GM12891 (cell line): ENCODE measurements around the gene DDX4. TPM values are rescaled to one million over a fixed set of nuclear protein-coding genes. Genes with fewer than 3 reads are reported as not detected.
"Not testable (repeated sequence)": the region's sequence is repeated elsewhere in the genome, so short reads cannot be mapped to it uniquely, and the experiment has no call there.

Experiments
- DNase-seq: peaks from one replicate; pipeline ENCODE4 v3.0.0; 2011; ENCODE audit warnings: low spot score; ENCODE audit not compliant: insufficient read length
- FAIRE-seq: peaks from 2 replicates; lab custom pipeline; 2011; peaks lifted over from hg19 to GRCh38; lab: Jason Lieb, UNC
- PAX5 ChIP-seq: IDR thresholded peaks from 2 replicates; pipeline ENCODE4 v1.6.1; 2011; ENCODE audit warnings: low read length, moderate library complexity, mild to moderate bottlenecking; ENCODE audit not compliant: insufficient read depth, severe bottlenecking
- POLR2A ChIP-seq: IDR thresholded peaks from 2 replicates; pipeline ENCODE4 v1.6.1; 2011; ENCODE audit warnings: low read depth, low read length, control low read depth
- POLR2AphosphoS5 ChIP-seq: IDR thresholded peaks from 2 replicates; pipeline ENCODE4 v1.6.1; 2011; ENCODE audit warnings: low read depth, low read length, control low read depth
- POU2F2 ChIP-seq: IDR thresholded peaks from 2 replicates; pipeline ENCODE4 v1.6.1; 2011; ENCODE audit warnings: low read depth, mild to moderate bottlenecking, control low read depth, low read length, moderate library complexity
- SPI1 ChIP-seq: IDR thresholded peaks from 2 replicates; pipeline ENCODE4 v1.6.1; 2011; ENCODE audit warnings: low read depth, low read length, control low read depth
- TAF1 ChIP-seq: IDR thresholded peaks from 2 replicates; pipeline ENCODE4 v1.6.1; 2011; ENCODE audit warnings: low read depth, low read length, control low read depth
- polyA plus RNA-seq: library from polyadenylated mRNA; unstranded; fragments of >200 nt; gene quantifications from one replicate; pipeline ENCODE4 v1.2.1, GENCODE V29; 2012; ENCODE audit warnings: low read depth, missing spikeins, inconsistent platforms; ENCODE audit not compliant: missing spikeins

Gene DDX4
- polyA plus RNA-seq, result 0.06 TPM

GRCh38 chr5:55737793-55738192, at the start of gene DDX4:
Gene DDX4 (plus strand): TSS chr5:55738061. CDS start chr5:55738964, 903 bp downstream.
- no peak for DNase-seq
- no peak for TF ChIP-seq POLR2AphosphoS5
- no peak for TF ChIP-seq TAF1
- TF ChIP-seq POU2F2, result no peak
- no peak for TF ChIP-seq SPI1
- no peak for TF ChIP-seq POLR2A
- TF ChIP-seq PAX5, result no peak
- FAIRE-seq, result no peak

GRCh38 chr5:55691265-55692105, 46.4 kb upstream of the DDX4 start:
- FAIRE-seq (no peak), DNase-seq (no peak)
- TF ChIP-seq TAF1, result no peak
- no peak for TF ChIP-seq POU2F2
- no peak for TF ChIP-seq POLR2A
- no peak for TF ChIP-seq SPI1
- TF ChIP-seq PAX5, result no peak
- TF ChIP-seq POLR2AphosphoS5, result no peak

GRCh38 chr5:55692106-55692417, 45.8 kb upstream of the DDX4 start:
- DNase-seq (no peak), FAIRE-seq (no peak)
- TF ChIP-seq POU2F2 (no peak), POLR2A (no peak), TAF1 (no peak), PAX5 (no peak), SPI1 (no peak), POLR2AphosphoS5 (no peak)

- no peak for FAIRE-seq
- TF ChIP-seq TAF1 (no peak), SPI1 (no peak), PAX5 (no peak), POLR2A (no peak), POLR2AphosphoS5 (no peak), POU2F2 (no peak)
- DNase-seq, result no peak
Observed at GRCh38 chr5:55692509-55692908, 45.4 kb upstream of the DDX4 start.

- TF ChIP-seq POU2F2, result no peak
- peak; percentile 24; the same call in 1 of the 2 replicates for TF ChIP-seq SPI1
- no peak for TF ChIP-seq PAX5
- DNase-seq, result no peak
- peak; percentile 31 for FAIRE-seq
Observed at GRCh38 chr5:55694152-55694830, 43.6 kb upstream of the DDX4 start.

- DNase-seq, FAIRE-seq: not testable (repeated sequence)
Observed at GRCh38 chr5:55696704-55697103, 41.2 kb upstream of the DDX4 start.

- DNase-seq (no peak), FAIRE-seq (no peak)
- TF ChIP-seq TAF1 (no peak), POLR2A (no peak), POLR2AphosphoS5 (no peak), SPI1 (no peak), POU2F2 (no peak), PAX5 (no peak)
Observed at GRCh38 chr5:55699041-55699688, 38.7 kb upstream of the DDX4 start.

GRCh38 chr5:55700745-55701144, 37.1 kb upstream of the DDX4 start:
- TF ChIP-seq PAX5, result no peak
- no peak for TF ChIP-seq POLR2AphosphoS5
- no peak for FAIRE-seq
- no peak for DNase-seq

- DNase-seq (no peak), FAIRE-seq (no peak)
- no peak for TF ChIP-seq POU2F2
- no peak for TF ChIP-seq POLR2AphosphoS5
- TF ChIP-seq PAX5, result no peak
- TF ChIP-seq SPI1, result no peak
Observed at GRCh38 chr5:55701462-55702103, 36.3 kb upstream of the DDX4 start.

- DNase-seq, result no peak
- no peak for FAIRE-seq
- TF ChIP-seq POLR2A (no peak), SPI1 (peak; percentile 89)
Observed at GRCh38 chr5:55702598-55703345, 35.1 kb upstream of the DDX4 start.
